GM18519 (cell line): ENCODE data around the gene OR2V1.
"Not testable (repeated sequence)": the region's sequence is repeated elsewhere in the genome, so short reads cannot be mapped to it uniquely, and the experiment has no call there.

Source experiments
- ATAC-seq: cut with Tn5 transposase; IDR thresholded peaks from one replicate; pipeline ENCODE4 v1.9.1; 2021; ENCODE audit warnings: mild to moderate bottlenecking, moderate library complexity; ENCODE audit not compliant: unreplicated experiment, low FRiP score

Gene OR2V1

DNA sequence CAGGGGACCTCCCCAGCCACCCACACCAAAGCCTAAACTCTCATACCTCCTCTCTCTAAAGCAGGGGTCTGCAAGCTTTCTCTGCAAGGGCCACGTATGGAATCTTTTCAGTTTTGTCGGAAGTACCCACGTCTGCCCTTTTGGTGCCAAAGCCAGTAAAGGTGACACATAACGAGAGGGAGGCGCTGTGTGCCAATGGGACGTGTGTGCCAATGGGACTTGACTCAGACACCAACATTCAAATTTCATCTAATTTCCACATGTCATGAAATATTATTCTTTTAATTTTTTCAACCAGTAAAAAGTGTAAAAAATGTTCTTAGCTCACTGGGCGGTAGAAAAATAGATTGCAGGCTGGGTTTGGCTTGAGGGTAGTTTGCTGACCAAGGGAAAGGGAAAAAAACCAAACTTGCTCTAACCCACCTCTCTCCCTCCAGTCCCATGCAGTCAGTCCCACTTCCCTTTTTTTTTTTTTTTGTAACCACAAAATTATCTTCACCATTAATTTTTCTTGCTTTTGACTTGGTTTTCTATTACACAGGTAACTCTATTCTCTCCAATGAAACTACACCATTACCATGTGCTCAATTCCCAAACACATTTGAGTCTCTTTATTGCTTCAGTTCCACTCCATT is 25.5 kb downstream of the OR2V1 start:
- no peak for ATAC-seq

DNA sequence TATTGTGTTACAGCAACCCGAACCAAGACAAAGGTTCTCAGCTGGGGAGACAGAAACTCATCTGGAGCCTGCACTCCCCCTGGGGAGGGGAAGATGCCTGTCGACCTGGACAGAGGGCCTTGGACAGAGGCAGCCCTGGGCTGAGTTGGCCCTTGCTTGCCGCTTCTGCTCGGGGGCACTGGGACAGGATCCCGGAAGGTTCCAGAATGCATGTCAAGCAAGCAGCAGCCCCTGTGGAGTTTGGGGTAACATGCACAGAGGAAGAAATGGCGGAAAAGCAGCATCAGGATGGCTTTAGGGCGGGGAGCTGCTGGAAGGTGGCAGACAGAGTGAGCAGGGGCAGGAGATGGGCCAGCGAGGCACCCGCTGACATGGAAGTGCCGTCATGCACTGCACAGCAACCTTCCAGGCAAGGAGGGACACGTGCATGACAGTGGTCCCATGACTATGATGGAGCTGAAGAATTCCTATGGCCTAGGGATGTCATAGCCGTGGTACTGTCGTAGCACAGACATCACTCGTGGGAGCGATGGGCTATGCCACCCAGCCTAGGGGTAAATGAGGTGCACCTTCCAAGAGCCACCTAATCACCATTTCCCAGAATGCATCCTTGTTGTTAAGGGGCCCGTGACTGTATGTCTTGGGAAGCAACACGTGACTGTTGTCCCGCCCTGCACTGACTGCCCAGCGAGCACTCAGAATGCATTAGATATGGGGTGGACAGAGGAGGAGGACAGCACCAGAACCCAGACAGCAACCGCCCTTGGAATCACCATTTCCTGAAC is 26.2 kb downstream of the OR2V1 start:
- ATAC-seq = not testable (repeated sequence)

DNA sequence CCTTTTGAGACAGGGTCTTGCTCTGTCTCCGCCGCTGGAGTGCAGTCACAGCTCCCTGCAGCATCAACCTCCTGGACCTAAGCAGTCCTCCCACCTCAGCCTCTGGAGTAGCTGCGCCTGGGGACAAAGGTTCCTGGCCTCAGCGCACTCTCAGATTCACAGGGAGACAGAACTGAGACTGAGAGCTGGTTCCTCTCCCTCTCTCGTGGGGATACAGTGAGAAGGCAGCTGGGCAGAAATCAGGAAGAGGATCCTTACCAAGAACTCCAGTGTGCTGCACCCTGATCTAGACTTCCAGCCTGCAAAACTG is 26.8 kb downstream of the OR2V1 start:
- ATAC-seq = not testable (repeated sequence)

DNA sequence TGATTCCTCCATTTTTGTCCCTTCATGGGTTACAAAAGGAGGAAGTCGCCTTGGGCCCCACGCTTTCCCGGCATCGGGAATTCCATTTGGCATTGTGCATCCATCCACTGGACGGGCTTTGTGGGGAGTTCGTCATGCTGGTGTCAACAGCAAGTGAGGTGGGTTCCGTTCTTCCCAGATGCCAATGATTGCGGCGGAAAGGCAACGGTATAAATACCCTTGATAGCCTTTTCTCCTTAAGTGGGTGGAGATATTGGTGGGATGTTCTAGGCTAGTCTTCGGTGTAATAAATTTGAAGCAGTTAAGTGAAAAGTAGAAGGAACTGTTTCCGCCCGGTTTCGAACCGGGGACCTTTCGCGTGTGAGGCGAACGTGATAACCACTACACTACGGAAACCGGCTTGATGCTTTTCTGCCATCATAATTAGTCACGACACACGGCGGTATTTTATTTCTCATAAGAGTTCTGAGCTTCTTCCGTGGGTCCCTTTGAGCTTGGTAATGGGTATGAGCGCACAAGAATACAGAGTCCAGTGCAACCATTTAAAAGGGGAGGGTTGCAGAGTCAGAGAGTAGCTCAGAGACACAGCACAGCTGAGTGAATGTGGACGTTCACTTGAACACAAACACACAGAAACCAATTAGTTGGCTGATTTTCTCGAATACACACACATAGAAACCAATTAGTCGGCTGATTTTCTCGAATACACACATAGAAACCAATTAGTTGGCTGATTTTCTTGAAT is 28.9 kb downstream of the OR2V1 start:
- ATAC-seq = not testable (repeated sequence)

DNA sequence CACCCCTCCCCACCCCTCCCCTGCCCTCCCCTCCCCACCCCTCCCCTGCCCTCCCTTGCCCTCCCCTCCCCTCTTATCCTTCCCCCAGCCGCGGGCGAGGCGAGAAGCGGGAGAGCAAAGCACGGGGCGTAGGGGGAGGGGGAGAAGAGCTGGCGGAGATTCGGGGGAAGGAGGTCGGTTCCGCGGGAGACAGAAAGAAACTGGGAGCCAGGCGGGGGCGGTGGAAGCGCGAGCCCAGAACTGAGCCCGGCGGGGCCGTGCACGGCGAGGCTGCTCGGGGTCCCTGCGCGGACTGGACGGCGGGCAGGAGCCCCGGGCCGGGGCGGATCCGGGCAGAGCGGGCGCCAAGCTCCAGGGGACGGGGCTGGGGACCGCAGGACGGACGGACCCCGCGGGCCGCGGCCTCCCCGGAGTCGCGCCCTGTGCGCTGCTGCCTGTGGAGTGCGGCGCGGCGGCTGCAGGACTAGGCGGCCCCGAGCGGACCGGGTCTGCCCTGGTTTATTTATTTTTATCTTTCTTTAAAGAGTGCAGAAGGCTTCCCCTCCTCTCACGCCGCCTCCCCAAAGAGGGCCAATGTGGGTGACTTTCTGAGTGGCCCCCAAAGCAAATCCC is 29.8 kb downstream of the OR2V1 start:
- not testable (repeated sequence) for ATAC-seq

DNA sequence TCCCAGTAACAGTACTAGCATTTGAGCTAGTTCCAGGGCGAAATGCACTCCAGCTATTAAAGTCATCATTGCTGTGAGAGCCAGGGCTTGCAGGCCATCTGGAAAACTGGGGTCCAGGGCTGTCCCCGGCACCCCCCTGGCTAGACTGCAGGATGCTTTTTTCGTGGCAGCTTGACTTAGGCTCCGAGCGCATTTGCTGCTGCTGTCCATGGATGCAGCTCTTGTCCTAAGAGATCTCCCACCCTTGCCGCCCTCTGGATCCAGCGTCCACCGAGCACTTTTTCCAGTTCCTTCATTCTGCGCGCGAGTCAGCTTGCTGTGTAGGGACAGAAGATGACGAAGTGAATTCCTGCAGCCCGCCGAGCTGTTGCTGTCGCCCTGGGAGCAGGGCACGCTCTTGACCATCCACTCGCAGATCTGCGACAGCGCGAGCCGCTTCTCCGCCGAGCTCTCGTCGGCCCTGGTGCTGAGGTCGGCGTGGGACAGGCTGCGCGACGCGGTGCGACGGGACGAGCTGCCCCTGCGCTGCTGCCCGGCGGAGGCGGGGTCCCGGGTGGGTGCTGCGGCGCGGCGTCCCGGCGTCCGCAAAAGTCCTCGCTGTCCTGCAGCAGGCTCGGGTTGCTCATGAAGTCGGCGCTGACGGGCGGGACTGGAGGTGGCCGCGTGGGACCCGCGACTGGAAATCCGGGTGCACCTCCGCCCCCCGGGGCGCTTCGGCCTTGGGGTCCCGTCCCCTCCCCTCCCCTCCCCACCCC is 30.7 kb downstream of the OR2V1 start:
- no peak for ATAC-seq

DNA sequence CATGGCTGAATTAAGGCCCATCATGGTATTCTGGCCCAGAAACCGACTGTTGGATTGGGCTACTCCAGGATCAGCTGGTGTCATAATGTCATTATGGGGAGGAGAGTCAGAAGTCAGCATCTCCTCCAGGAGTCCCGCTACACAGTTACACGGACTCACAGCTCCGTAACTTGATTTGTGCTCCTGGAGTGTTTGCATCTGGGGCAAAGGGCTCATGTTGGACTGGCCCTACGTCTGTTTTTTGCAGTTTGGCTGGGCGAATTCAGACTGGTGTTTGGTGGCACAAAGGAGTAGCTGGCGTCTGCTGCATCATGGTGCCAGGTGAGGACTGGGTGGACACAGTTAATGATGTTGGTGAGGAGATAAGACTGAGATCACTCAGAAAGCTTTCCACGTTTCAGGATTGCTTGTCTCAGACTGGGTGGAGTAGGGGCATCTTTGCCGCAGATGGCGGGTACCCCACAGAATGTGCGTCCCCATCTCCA is 31.3 kb downstream of the OR2V1 start:
- no peak for ATAC-seq

DNA sequence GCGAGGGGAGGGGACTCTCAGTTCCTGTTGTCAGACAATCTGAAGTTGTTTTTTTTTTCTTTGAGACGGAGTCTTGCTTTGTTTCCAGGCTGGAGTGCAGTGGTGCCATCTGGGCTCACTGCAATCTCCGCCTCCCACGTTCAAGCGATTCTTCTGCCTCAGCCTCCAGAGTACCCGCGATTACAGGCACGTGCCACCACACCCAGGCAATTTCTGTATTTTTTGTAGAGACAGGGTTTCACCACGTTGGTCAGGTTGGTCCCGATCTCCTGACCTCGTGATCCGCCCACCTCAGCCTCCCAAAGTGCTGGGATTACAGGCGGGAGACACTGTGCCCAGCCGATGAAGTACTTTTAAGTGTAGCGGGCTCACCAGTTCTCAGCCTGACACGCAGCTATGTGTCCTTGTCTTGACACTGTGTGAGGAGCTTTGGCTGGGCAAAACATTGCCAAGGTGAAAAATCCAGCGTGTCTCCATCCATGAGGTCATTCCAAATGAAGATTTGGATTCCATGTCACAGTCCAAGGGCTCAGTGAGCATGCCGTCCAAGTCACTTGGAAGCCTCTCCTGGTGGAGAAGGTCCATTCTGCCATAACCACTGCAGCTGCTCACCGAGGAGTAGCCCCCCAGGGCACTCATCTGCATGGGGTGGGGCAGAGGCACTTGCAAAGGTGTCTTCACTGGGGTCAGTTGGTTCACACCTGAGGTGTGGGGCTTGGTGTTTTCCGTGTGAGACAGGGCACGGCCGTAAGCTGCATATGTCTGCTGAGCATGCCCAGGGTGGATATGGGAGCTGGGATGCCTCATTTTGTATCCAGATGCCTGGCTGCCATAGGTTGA is 32.0 kb downstream of the OR2V1 start:
- ATAC-seq = no peak

DNA sequence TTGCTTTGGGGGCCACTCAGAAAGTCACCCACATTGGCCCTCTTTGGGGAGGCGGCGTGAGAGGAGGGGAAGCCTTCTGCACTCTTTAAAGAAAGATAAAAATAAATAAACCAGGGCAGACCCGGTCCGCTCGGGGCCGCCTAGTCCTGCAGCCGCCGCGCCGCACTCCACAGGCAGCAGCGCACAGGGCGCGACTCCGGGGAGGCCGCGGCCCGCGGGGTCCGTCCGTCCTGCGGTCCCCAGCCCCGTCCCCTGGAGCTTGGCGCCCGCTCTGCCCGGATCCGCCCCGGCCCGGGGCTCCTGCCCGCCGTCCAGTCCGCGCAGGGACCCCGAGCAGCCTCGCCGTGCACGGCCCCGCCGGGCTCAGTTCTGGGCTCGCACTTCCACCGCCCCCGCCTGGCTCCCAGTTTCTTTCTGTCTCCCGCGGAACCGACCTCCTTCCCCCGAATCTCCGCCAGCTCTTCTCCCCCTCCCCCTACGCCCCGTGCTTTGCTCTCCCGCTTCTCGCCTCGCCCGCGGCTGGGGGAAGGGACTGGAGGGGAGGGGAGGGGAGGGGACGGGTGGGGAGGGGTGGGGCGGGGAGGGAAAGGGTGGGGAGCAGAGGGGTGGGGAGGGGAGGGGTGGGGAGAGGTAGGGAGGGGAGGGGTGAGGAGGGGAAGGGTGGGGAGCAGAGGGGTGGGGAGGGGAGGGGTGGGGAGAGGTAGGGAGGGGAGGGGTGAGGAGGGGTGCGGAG is 33.0 kb downstream of the OR2V1 start:
- not testable (repeated sequence) for ATAC-seq

DNA sequence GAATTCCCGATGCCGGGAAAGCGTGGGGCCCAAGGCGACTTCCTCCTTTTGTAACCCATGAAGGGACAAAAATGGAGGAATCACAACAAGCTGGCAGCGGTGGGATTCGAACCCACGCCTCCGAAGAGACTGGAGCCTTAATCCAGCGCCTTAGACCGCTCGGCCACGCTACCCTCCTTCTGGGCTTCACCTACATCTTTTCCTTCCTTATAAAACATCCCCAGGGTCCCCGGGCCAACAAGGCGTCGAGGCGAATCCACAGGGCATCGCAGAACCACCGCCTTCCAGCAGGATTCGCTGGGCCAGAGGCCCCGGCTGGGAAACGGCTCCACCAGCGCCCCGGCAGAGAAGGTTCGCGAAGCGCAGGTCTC is 33.6 kb downstream of the OR2V1 start:
- not testable (repeated sequence) for ATAC-seq

DNA sequence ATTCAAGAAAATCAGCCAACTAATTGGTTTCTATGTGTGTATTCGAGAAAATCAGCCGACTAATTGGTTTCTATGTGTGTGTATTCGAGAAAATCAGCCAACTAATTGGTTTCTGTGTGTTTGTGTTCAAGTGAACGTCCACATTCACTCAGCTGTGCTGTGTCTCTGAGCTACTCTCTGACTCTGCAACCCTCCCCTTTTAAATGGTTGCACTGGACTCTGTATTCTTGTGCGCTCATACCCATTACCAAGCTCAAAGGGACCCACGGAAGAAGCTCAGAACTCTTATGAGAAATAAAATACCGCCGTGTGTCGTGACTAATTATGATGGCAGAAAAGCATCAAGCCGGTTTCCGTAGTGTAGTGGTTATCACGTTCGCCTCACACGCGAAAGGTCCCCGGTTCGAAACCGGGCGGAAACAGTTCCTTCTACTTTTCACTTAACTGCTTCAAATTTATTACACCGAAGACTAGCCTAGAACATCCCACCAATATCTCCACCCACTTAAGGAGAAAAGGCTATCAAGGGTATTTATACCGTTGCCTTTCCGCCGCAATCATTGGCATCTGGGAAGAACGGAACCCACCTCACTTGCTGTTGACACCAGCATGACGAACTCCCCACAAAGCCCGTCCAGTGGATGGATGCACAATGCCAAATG is 34.1 kb downstream of the OR2V1 start:
- not testable (repeated sequence) for ATAC-seq

DNA sequence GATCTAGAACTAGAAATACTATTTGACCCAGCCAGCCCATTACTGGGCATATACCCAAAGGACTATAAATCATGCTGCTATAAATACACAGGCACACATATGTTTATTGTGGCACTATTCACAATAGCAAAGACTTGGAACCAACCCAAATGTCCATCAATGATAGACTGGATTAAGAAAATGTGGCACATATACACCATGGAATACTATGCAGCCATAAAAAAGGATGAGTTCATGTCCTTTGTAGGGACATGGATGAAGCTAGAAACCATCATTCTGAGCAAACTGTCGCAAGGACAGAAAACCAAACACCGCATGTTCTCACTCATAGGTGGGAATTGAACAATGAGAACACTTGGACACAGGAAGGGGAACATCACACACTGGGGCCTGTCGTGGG is 35.8 kb downstream of the OR2V1 start:
- not testable (repeated sequence) for ATAC-seq

DNA sequence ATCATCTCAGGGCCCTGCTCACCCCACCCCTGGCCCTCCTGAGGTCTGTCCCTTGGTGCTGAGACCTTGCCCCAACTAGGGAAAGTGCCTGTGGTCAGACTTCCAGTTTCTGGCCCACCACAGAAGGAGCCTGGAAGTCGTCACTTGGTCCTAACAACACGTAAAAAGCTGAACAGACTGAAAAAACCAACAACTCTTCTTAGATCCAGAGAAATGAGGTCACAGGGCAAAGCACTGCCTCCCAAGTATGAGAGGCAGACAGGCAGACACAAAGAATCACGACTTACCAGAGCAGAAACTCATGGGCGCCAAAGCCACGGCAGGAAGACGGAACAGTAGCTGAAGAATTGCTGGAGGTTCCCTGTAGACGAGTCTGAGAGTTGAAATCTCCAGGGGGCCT is 38.5 kb downstream of the OR2V1 start:
- ATAC-seq = no peak

DNA sequence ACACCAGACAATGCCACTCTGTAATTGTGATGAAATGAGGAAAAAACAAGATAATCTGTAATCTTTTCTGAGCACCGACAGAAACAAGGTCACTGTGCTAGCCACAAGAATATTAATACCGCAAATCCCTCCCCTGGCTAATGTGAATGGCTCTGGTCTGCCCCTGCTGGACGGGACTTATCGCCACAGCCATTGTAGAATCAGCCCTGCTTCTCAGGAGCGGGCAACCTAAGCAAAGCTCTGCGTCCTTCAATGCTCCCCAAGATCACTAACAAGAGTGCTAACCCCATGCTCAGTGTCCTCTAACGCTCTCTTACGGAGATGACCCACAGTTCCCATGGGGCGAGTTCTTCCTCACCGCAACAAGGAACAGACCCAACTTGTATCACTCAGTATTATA is 42.7 kb downstream of the OR2V1 start:
- no peak for ATAC-seq

DNA sequence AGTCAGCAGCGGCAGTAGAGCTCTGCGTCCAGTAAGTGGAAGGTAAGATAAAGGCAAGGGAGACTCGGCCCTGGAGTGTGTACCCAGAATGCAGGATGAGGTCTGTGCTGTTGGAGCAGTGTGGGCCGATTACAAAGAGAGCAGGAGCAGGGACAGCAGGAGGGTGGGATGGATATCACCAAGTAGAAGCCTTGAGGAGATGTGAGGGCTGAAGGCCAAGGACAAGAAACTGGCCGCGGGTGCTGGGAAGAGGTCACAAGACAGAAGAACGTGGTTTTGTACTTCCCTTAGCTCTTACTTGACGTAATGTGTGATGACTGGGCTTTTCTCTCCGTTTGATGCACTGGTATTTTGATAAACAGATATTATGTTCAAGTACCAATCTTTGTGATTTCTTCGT is 43.7 kb downstream of the OR2V1 start:
- no peak for ATAC-seq

DNA sequence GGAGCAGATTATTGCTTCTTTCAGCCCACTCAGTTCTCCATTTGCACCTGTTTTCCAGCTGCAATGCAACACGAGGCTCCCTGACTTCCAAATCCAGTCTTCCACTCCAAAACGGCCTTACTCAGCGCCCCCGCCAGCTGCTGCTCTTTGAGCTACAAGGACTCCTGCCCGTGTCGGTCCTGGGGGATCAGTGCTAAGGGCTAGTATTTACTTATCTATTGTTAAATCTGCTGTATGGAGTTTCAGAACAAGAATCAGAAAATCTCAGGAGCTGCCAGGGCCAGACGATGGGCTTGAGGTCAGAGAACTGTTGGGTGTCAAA is 44.1 kb downstream of the OR2V1 start:
- no peak for ATAC-seq

DNA sequence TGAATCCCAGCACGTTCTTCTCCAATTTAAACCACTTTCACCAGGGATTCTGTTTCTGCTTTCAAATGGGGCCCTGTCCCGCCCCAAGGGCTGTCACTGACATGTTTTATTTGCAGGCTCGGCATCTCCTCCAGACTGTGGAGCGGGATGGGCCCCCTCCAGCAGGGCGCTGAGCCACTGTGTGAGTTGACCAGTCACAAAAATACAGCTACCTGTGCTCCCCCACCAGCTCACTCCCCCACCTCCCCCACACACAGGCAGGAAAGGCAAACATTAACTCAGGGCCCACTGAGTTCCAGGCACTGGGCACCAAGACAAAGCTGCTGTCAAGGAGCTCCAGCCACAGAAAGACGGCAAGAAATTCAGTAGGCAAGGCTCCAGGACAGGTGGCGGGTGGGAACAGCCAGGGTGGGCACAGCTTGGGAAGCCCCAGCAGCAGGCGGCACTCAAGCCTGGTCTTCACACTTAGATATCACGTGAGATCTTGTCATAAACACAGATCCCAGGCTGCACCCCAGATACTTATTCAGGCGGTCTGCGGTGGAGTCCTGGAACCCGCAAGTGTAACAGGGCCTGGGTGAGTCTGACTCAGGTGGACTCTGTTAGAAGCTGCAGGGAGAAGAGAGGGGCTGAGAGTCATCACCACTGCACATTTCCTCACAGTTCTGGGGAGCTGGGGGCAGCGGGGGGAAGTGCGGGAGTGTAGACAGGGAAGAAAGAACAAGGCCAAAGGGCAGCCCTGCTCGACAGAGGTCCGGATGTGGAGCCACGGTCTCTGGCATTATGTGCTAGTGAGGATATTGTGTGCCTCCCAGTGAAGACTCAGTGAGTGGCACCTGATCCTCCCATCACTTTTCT is 44.7 kb downstream of the OR2V1 start:
- no peak for ATAC-seq
